Panc1 (cell line): ENCODE measurements around the gene TMEM209. TPM values are rescaled to one million over a fixed set of nuclear protein-coding genes. Genes with fewer than 3 reads are reported as not detected.

Experiments used
- ATAC-seq: fragments of 200-7000 bp; cut with Tn5 transposase; 2 replicates; pipeline ENCODE4 v1.9.1; 2020; ENCODE audit warnings: mild to moderate bottlenecking, moderate library complexity
- BruUV-seq: library from RNA; stranded (reverse); fragments of 400-500 nt; replicated peaks from 2 replicates; lab custom pipeline; 2021; lab: Mats Ljungman, UMichigan
- CTCF ChIA-PET: fragments of 300-600 bp; sonication (Branson Sonifier 250); formaldehyde crosslinking; loops from one replicate; lab custom pipeline; 2022; ENCODE audit warnings: antibody characterized with exemption; lab: Charles Lee
- POLR2A ChIA-PET: fragments of 300-600 bp; sonication (Branson Sonifier 250); formaldehyde crosslinking; loops from one replicate; lab custom pipeline; 2022; ENCODE audit warnings: antibody characterized with exemption; lab: Charles Lee
- DNase-seq: peaks from one replicate; pipeline ENCODE4 v3.0.0-alpha.2; 2010; ENCODE audit warnings: low read depth, low spot score
- H3K27ac ChIP-seq: 2 replicates; pipeline ENCODE4 v1.5.1; 2011; ENCODE audit warnings: mild to moderate bottlenecking, low read length, inconsistent platforms
- H3K27me3 ChIP-seq: fragments of 200-500 bp; sonication (Bioruptor generic); 2 replicates; pipeline ENCODE4 v1.6.0; 2014; ENCODE audit warnings: low read length, inconsistent platforms; ENCODE audit not compliant: control insufficient read depth, insufficient read depth
- H3K36me3 ChIP-seq: fragments of 200-500 bp; sonication (Bioruptor generic); 2 replicates; pipeline ENCODE4 v1.5.1; 2014; ENCODE audit warnings: inconsistent platforms, mild to moderate bottlenecking, low read length, moderate library complexity; ENCODE audit not compliant: control insufficient read depth, insufficient read depth
- H3K4me1 ChIP-seq: 2 replicates; pipeline ENCODE4 v1.5.1; 2011; ENCODE audit warnings: inconsistent platforms, mild to moderate bottlenecking, low read length, moderate library complexity; ENCODE audit not compliant: control insufficient read depth, insufficient read depth
- H3K4me3 ChIP-seq, 2 experiments: 2 replicates each; pipeline ENCODE4 v1.5.1; 2011 to 2012; ENCODE audit warnings: low read depth in 2 of 2, low read length in 2 of 2, mild to moderate bottlenecking in 2 of 2, inconsistent platforms in 1 of 2, moderate library complexity in 1 of 2
- H3K9me3 ChIP-seq: fragments of 200-500 bp; sonication (Bioruptor generic); 2 replicates; pipeline ENCODE4 v1.5.1; 2014; ENCODE audit warnings: low read depth, mild to moderate bottlenecking, inconsistent platforms, low read length, moderate library complexity; ENCODE audit not compliant: control insufficient read depth, insufficient read depth
- CTCF ChIP-seq: fragments of 450-650 bp; IDR thresholded peaks from 2 replicates; pipeline ENCODE4 v1.5.1; 2017; ENCODE audit warnings: mild to moderate bottlenecking
- POLR2AphosphoS5 ChIP-seq: IDR thresholded peaks from 2 replicates; pipeline ENCODE4 v1.6.1; 2012; ENCODE audit warnings: mild to moderate bottlenecking, low read depth, low read length, moderate library complexity
- REST ChIP-seq, 2 experiments: IDR thresholded peaks; 2 replicates each; pipeline ENCODE4 v1.6.1; 2011 to 2012; ENCODE audit warnings: low read depth in 2 of 2, control low read depth in 1 of 2, low read length in 1 of 2, mild to moderate bottlenecking in 1 of 2, moderate library complexity in 1 of 2; ENCODE audit not compliant: insufficient read depth in 1 of 2
- SIN3A ChIP-seq: IDR thresholded peaks from 2 replicates; pipeline ENCODE4 v1.6.1; 2012; ENCODE audit warnings: low read depth, mild to moderate bottlenecking, low read length, moderate library complexity, borderline replicate concordance; ENCODE audit not compliant: insufficient read depth
- TCF7L2 ChIP-seq: IDR thresholded peaks from 2 replicates; pipeline ENCODE4 v1.6.1; 2011; ENCODE audit warnings: mild to moderate bottlenecking, low read depth, low read length, inconsistent platforms
- in situ Hi-C: cut with HindIII; loops from 2 replicates; pipeline ENCODE4 v1.10.0; 2016; ENCODE audit warnings: low sequenced_read_pairs, low pct_unique_long_range_greater_than_20kb
- intact Hi-C: fragments of 100-400 bp; cut with micrococcal nuclease; formaldehyde crosslinking; loops from one replicate; pipeline ENCODE4 v1.10.0; 2022; ENCODE audit not compliant: unreplicated experiment
- total RNA-seq: library from RNA; stranded (reverse); gene quantifications from one replicate; pipeline ENCODE4 v1.2.1, GENCODE V29; 2021; ENCODE audit not compliant: unreplicated experiment

TMEM209 gene
- total RNA-seq, 1 experiment from 2014 or later = 32.3 TPM

- Histone ChIP-seq H3K27ac (no peak overlapping the region), H3K9me3 (no peaks in the 10 kb centered on the region), H3K4me1 (no peaks in the 10 kb centered on the region), H3K4me3 (no peak overlapping the region), H3K27me3 (no peaks in the 10 kb centered on the region), H3K36me3 (peaks cover 16% of the 10 kb centered on the region)
- ATAC-seq (no peak), DNase-seq (no peak)
- no peak for TF ChIP-seq REST (IDR thresholded peaks at IDR 0.05; ENCODE audit: insufficient read depth in 1 of 2, low read depth in 2 of 2, low read length in 1 of 2)
- TF ChIP-seq SIN3A = no peak
- TF ChIP-seq CTCF = no peak
- intact Hi-C loops = no loop called here
- in situ Hi-C loops = no loop called here
- no TSS peak for BruUV-seq
- ChIA-PET CTCF (no interaction called here), POLR2A (no interaction called here)
Observed at GRCh38 chr7:130181263-130181605, 24.0 kb downstream of the TMEM209 start.

GRCh38 chr7:130180571-130181262, 24.5 kb downstream of the TMEM209 start:
- Histone ChIP-seq H3K9me3 (no peaks in the 10 kb centered on the region), H3K36me3 (peaks cover 16% of the 10 kb centered on the region), H3K4me3 (no peak overlapping the region), H3K27me3 (no peaks in the 10 kb centered on the region), H3K4me1 (no peaks in the 10 kb centered on the region), H3K27ac (no peak overlapping the region)
- in situ Hi-C loops = no loop called here
- intact Hi-C loops = no loop called here
- DNase-seq (peak; percentile 52), ATAC-seq (no peak)
- ChIA-PET CTCF (no interaction called here), POLR2A (no interaction called here)
- no peak for TF ChIP-seq REST (IDR thresholded peaks at IDR 0.05; ENCODE audit: insufficient read depth in 1 of 2, low read depth in 2 of 2, low read length in 1 of 2)
- no peak for TF ChIP-seq POLR2AphosphoS5
- TF ChIP-seq TCF7L2 = no peak
- TF ChIP-seq SIN3A = no peak
- no peak for TF ChIP-seq CTCF
- BruUV-seq = no TSS peak
